ENCODE measurements around the gene MRPL53. TPM values are rescaled to one million over a fixed set of nuclear protein-coding genes. Genes with fewer than 3 reads are reported as not detected.

The MRPL53 gene
- total and polyA plus RNA-seq, 2 of the 8 experiments (the other 6 are each of a cell fraction or from before 2014, with no cell fraction given) = 36.6 to 46.3 TPM

DNA sequence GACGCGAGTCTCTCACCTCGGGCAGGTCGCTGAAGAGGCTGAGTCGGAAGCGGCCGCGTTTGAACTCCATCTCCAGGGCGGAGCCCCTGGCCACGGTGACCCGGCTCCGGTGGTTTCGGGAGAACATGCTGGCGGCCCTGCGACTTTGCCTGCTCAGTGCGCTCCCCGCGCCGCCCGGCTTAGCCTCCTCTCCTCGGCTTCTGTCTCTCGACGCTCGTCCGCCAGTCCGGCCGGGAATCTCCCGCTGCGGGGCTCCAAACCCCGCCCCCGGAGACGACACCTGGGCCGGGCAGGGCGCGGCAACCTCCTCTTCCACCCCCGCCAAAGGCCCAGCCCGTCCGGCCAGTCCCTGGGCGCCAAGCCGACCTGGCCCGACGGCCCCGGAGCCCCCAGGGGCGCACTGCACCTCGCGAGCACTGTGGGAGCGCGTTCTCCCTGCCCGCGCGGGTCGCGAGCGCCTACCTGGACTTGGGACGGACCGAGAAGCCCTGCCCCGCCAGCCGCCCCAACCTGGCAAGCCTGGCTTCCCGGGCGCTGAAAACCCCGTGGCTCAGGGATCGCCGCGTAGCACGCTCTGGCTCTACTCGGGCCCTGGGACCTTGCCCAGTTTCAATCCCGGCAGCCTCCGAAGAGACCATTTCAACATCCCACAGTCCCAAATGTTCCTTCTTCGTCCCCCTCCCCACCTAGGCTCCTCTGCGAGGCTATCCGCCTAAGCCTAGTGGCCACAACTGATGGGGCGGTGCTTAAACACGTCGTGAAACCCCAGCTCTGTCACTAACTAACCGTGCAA lies 30.6 kb downstream of the MRPL53 start, which contains the start of gene RTKN (continued):
- no peak for TF ChIP-seq BCL11A (IDR thresholded peaks at IDR 0.05; ENCODE audit: low read depth in 2 of 2, low read length in 2 of 2)
- TF ChIP-seq NRF1 (IDR thresholded peaks at IDR 0.05; ENCODE audit: low read depth, low read length) = no peak
- no peak for TF ChIP-seq HDAC6 (IDR thresholded peaks at IDR 0.05; ENCODE audit: low read depth, low read length)
- TF ChIP-seq POLR2A (IDR thresholded peaks at IDR 0.05; ENCODE audit: control extremely low read depth in 1 of 2, low read depth in 2 of 2, low read length in 2 of 2) = peak in 1 of 2 experiments; percentile 88; a peak in 2 of 3 replicates
- no peak for TF ChIP-seq RXRA (IDR thresholded peaks at IDR 0.05; ENCODE audit: insufficient read depth, low read depth, low read length)
- TF ChIP-seq GTF2F1 (IDR thresholded peaks at IDR 0.05; ENCODE audit: borderline replicate concordance, low read depth, low read length) = no peak
- no peak for TF ChIP-seq CEBPB (IDR thresholded peaks at IDR 0.05; ENCODE audit: low read depth, low read length)
- TF ChIP-seq, protein P1, sequence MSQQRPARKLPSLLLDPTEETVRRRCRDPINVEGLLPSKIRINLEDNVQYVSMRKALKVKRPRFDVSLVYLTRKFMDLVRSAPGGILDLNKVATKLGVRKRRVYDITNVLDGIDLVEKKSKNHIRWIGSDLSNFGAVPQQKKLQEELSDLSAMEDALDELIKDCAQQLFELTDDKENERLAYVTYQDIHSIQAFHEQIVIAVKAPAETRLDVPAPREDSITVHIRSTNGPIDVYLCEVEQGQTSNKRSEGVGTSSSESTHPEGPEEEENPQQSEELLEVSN (IDR thresholded peaks at IDR 0.05) = peak; percentile 57; the same call in 1 of the 2 replicates
- TF ChIP-seq, protein P2, sequence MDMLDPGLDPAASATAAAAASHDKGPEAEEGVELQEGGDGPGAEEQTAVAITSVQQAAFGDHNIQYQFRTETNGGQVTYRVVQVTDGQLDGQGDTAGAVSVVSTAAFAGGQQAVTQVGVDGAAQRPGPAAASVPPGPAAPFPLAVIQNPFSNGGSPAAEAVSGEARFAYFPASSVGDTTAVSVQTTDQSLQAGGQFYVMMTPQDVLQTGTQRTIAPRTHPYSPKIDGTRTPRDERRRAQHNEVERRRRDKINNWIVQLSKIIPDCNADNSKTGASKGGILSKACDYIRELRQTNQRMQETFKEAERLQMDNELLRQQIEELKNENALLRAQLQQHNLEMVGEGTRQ (IDR thresholded peaks at IDR 0.05; ENCODE audit: low read length) = no peak
- no peak for TF ChIP-seq KDM1A (IDR thresholded peaks at IDR 0.05; ENCODE audit: borderline replicate concordance, low read length)
- peak; percentile 87 for TF ChIP-seq EGR1 (IDR thresholded peaks at IDR 0.05; ENCODE audit: borderline replicate concordance, low read depth, low read length)
- no peak for TF ChIP-seq CBX5 (IDR thresholded peaks at IDR 0.05; ENCODE audit: low read depth, low read length)
- TF ChIP-seq CHD1 (IDR thresholded peaks at IDR 0.05; ENCODE audit: low read depth, low read length) = no peak
